Hepatocyte (in vitro differentiated cells): Measurements from ENCODE around the gene ZFR2. TPM values are rescaled to one million over a fixed set of nuclear protein-coding genes. Genes with fewer than 3 reads are reported as not detected.

ENCODE experiments used
- DNase-seq: peaks from one replicate; pipeline ENCODE4 v3.0.0-alpha.2; 2016; ENCODE audit warnings: low spot score
- H2AFZ ChIP-seq: fragments of 200-600 bp; sonication (generic); 2 replicates; pipeline ENCODE4 v1.6.0; 2016; ENCODE audit warnings: antibody characterized with exemption, mild to moderate bottlenecking
- H3K27ac ChIP-seq: fragments of 200-600 bp; sonication (generic); 2 replicates; pipeline ENCODE4 v1.5.1; 2016; ENCODE audit warnings: mild to moderate bottlenecking
- H3K27me3 ChIP-seq: fragments of 200-600 bp; sonication (generic); 2 replicates; pipeline ENCODE4 v1.6.1; 2016
- H3K36me3 ChIP-seq: fragments of 200-600 bp; sonication (generic); replicated peaks from 2 replicates; pipeline ENCODE4 v1.5.1; 2016; ENCODE audit warnings: low read depth; ENCODE audit not compliant: insufficient read depth
- H3K4me1 ChIP-seq: fragments of 200-600 bp; sonication (generic); 2 replicates; pipeline ENCODE4 v1.5.1; 2016; ENCODE audit warnings: mild to moderate bottlenecking, moderate library complexity; ENCODE audit not compliant: insufficient read depth
- H3K4me2 ChIP-seq: fragments of 200-600 bp; sonication (generic); 2 replicates; pipeline ENCODE4 v1.6.0; 2016
- H3K4me3 ChIP-seq: fragments of 200-600 bp; sonication (generic); 2 replicates; pipeline ENCODE4 v1.5.1; 2016; ENCODE audit warnings: mild to moderate bottlenecking
- H3K79me2 ChIP-seq: fragments of 200-600 bp; sonication (generic); 2 replicates; pipeline ENCODE4 v1.6.0; 2017; ENCODE audit warnings: mild to moderate bottlenecking
- H3K9me2 ChIP-seq: fragments of 200-600 bp; sonication (generic); replicated peaks from 2 replicates; pipeline ENCODE4 v1.6.0; 2017; ENCODE audit warnings: mild to moderate bottlenecking; ENCODE audit not compliant: insufficient read depth
- H3K9me3 ChIP-seq: fragments of 200-600 bp; sonication (generic); 2 replicates; pipeline ENCODE4 v1.5.1; 2016; ENCODE audit warnings: low read depth, mild to moderate bottlenecking
- H4K20me1 ChIP-seq: fragments of 200-600 bp; sonication (generic); 2 replicates; pipeline ENCODE4 v1.6.0; 2016; ENCODE audit warnings: mild to moderate bottlenecking; ENCODE audit not compliant: insufficient read depth, poor library complexity, severe bottlenecking
- EZH2 ChIP-seq: fragments of 200-600 bp; sonication (generic); IDR thresholded peaks from 2 replicates; pipeline ENCODE4 v1.6.1; 2016; ENCODE audit warnings: antibody characterized with exemption, mild to moderate bottlenecking, borderline replicate concordance
- EZH2phosphoT487 ChIP-seq: fragments of 200-600 bp; sonication (generic); IDR thresholded peaks from one replicate; pipeline ENCODE4 v1.6.1; 2018; ENCODE audit warnings: antibody characterized with exemption, mild to moderate bottlenecking, low read depth, moderate library complexity; ENCODE audit not compliant: unreplicated experiment, severe bottlenecking
- WGBS: methylation state at CpG from one replicate; pipeline ENCODE4 v1.1.6; 2016; ENCODE audit warnings: low lambda C conversion rate; ENCODE audit errors: missing lambda C conversion rate; 5-methylcytosine and 5-hydroxymethylcytosine counted together
- polyA plus RNA-seq: library from polyadenylated mRNA; unstranded; fragments of >200 nt; fragmentation: Nextera tagmentation; extraction: Ambion mirVana; gene quantifications from 2 replicates; pipeline ENCODE4 v1.2.1, GENCODE V29; 2016
- total RNA-seq: library from RNA; depleted of rRNA; stranded (reverse); fragments of >200 nt; gene quantifications from 2 replicates; pipeline ENCODE4 v1.2.3, GENCODE V29; 2014
- TF ChIP-seq, protein P1 (sequence below): fragments of 200-600 bp; sonication (generic); IDR thresholded peaks from 2 replicates; pipeline ENCODE4 v1.5.1; 2016; ENCODE audit warnings: antibody characterized with exemption, mild to moderate bottlenecking; ENCODE audit not compliant: poor library complexity

ZFR2 gene
- total and polyA plus RNA-seq, 2 experiments from 2014 or later, result 0.97 to 1.7 TPM

DNA sequence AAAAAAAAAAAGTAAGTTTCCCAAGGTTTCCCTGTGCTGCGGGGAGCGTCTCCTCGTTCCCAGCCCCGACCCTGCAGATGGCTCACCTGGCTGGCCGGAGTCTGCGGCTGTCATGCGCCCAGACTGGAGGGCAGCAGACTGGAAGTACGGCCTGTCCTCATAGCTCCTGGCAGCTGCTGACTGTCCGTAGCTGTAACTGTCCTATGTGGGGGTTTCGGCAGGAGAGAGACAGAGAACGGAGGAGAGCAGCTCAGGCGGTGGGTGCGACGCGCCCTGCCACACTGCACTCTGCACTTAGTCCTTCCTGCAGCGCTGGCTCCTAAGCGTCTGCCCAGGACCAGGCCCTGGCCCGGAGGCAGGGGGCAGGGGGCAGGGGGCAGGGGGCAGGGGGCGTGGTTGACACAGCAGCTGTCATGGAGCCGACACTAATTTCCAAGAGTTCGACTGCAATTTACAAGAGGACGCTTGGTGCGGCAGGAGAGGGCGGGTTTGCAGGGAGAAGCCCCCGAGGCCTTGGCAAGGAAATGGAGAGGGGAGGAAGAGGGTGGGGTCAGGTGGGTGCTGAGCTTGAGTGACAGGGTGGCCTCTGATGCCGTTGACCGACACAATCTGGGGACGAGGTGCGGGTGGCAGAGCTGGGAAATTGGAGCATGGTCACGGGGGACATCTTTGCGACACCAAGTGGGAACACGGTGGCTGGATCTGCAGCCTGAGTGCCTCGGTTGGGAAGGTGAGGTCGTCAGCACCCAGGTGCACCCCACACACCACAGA is 35.1 kb downstream of the ZFR2 start:
- Histone ChIP-seq H3K9me2 (no peaks in the 10 kb centered on the region), H4K20me1 (no peaks in the 10 kb centered on the region), H3K36me3 (no peaks in the 10 kb centered on the region), H3K4me1 (no peaks in the 10 kb centered on the region), H3K4me3 (no peak overlapping the region), H3K27ac (no peak overlapping the region), H3K27me3 (no peaks in the 10 kb centered on the region), H3K9me3 (no peaks in the 10 kb centered on the region), H3K79me2 (no peaks in the 10 kb centered on the region), H3K4me2 (no peak overlapping the region), H2AFZ (no peak overlapping the region)
- 81% methylated on average over 33 of the region's 34 CpGs for WGBS
- no peak for DNase-seq
- TF ChIP-seq, protein P1, sequence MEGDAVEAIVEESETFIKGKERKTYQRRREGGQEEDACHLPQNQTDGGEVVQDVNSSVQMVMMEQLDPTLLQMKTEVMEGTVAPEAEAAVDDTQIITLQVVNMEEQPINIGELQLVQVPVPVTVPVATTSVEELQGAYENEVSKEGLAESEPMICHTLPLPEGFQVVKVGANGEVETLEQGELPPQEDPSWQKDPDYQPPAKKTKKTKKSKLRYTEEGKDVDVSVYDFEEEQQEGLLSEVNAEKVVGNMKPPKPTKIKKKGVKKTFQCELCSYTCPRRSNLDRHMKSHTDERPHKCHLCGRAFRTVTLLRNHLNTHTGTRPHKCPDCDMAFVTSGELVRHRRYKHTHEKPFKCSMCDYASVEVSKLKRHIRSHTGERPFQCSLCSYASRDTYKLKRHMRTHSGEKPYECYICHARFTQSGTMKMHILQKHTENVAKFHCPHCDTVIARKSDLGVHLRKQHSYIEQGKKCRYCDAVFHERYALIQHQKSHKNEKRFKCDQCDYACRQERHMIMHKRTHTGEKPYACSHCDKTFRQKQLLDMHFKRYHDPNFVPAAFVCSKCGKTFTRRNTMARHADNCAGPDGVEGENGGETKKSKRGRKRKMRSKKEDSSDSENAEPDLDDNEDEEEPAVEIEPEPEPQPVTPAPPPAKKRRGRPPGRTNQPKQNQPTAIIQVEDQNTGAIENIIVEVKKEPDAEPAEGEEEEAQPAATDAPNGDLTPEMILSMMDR, result no peak
- TF ChIP-seq EZH2, result no peak
- no peak for TF ChIP-seq EZH2phosphoT487

DNA sequence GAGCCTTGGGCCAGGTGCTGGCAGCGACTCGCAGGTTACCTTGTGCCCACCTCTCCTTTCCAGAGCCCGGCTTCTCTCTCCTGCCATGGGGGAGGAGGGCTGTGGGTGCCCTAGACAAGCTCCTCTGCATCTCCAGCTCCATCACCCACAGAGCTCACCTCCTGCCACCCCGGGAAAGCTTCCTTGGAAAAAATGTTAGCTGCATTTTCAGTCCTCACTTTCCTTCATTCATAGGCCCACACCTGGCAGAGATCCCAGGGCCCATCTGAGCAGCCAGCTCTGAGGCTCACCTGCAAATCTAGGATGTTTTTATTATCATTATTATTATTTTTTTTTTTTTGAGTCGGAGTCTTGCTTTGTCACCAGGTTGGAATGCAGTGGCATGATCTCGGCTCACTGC is 36.8 kb downstream of the ZFR2 start:
- Histone ChIP-seq H3K9me3 (no peaks in the 10 kb centered on the region), H3K4me2 (no peak overlapping the region), H4K20me1 (no peaks in the 10 kb centered on the region), H2AFZ (no peak overlapping the region), H3K4me1 (no peaks in the 10 kb centered on the region), H3K9me2 (no peaks in the 10 kb centered on the region), H3K36me3 (no peaks in the 10 kb centered on the region), H3K4me3 (no peak overlapping the region), H3K27me3 (no peaks in the 10 kb centered on the region), H3K79me2 (no peaks in the 10 kb centered on the region), H3K27ac (no peak overlapping the region)
- no peak for DNase-seq
- TF ChIP-seq EZH2 (no peak), EZH2phosphoT487 (no peak)
- TF ChIP-seq, protein P1, result no peak
- WGBS, result 92% methylated on average over 6 of the region's 6 CpGs

DNA sequence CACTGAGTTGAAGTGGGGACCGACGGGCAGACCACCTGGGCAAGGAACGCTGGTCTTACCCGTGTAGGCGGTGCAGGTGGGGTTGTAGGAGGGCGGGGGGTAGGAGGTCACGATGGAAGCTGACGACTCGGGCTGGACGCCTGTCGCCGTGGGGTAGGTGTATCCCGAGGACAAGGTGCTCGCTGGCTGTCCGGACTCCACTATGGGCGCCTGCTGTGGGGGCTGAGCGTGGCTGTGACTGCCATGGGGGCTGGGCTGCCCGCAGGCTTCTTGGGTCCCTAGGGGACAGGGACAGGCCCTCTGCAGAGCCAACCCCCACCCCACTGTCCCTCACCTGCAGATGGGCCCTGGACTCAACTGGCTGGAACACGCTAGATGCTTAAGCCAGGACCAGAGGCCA is 37.2 kb downstream of the ZFR2 start:
- Histone ChIP-seq H2AFZ (no peak overlapping the region), H4K20me1 (no peaks in the 10 kb centered on the region)

More for the DNA sequence above, 37.2 kb downstream of the ZFR2 start:
- Histone ChIP-seq H3K4me1 (no peaks in the 10 kb centered on the region), H3K4me3 (no peak overlapping the region), H3K27me3 (no peaks in the 10 kb centered on the region), H3K79me2 (no peaks in the 10 kb centered on the region), H3K9me3 (no peaks in the 10 kb centered on the region), H3K36me3 (no peaks in the 10 kb centered on the region), H3K27ac (no peak overlapping the region), H3K9me2 (no peaks in the 10 kb centered on the region), H3K4me2 (no peak overlapping the region)
- DNase-seq, result no peak
- TF ChIP-seq, protein P1, result no peak
- TF ChIP-seq EZH2phosphoT487 (no peak), EZH2 (no peak)
- 93% methylated on average over 19 of the region's 19 CpGs for WGBS
